Cardiac septum (tissue), 1 donor: Measurements from ENCODE around the gene PIGU. TPM values are rescaled to one million over a fixed set of nuclear protein-coding genes. Genes with fewer than 3 reads are reported as not detected.

ENCODE experiments used
- DNase-seq: peaks from one replicate; pipeline ENCODE4 v3.0.0-alpha.2; 2020; ENCODE audit warnings: low spot score
- intact Hi-C: fragments of 100-400 bp; cut with DNase I; formaldehyde crosslinking; loops from one replicate; pipeline ENCODE4 v1.14.0; 2022
- total RNA-seq: library from RNA; stranded (reverse); fragmentation: NEBNext Ultra II Directional; extraction: Animal tissue kit (Norgen Biotek cat#: 25700); gene quantifications from one replicate; pipeline ENCODE4 v1.2.1, GENCODE V29; 2021
- donor health status: DM: no; HTN: no; CAD: no.

Gene PIGU
- total RNA-seq, 1 donor from 2014 or later, result 11.0 TPM

DNA sequence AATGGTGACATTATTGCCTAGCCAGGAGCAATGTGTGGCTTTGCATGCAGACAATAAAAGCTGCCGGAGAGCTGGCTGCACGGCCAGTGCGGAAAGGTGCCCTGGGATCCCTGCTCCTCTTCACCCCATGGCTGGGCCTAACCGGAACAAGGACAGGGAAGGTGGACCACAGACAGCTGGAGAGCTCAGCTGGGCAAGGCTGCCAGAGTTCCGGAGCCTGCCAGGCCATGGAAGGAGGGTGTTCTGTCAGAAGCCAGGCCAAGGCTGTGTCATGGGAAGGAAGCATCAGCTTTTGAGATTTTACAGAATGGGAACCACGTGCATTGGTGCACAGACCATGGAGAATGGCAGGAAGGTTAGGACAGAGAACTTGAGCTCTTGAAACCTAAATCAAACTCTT lies 93.3 kb downstream of the PIGU start:
- DNase-seq, result no peak
- intact Hi-C loops, result no loop called here

GRCh38 chr20:34582911-34583310 lies 94.0 kb downstream of the PIGU start:
- no peak for DNase-seq

GRCh38 chr20:34582221-34582620 lies 94.7 kb downstream of the PIGU start:
- intact Hi-C loops, result no loop called here

More at GRCh38 chr20:34582911-34583310, 94.0 kb downstream of the PIGU start:
- intact Hi-C loops, result no loop called here

GRCh38 chr20:34581341-34582184 lies 95.3 kb downstream of the PIGU start:
- no peak for DNase-seq
- intact Hi-C loops, result no loop called here

More at GRCh38 chr20:34582221-34582620, 94.7 kb downstream of the PIGU start:
- no peak for DNase-seq

GRCh38 chr20:34579979-34580940 lies 96.6 kb downstream of the PIGU start:
- DNase-seq, result no peak
- intact Hi-C loops, result loop anchor here (2.0 to 5.0 kb wide), 3 partner anchors 53 to 189 kb away; no protein-coding TSS in a partner anchor

- intact Hi-C loops, result loop anchor here (2.0 to 5.0 kb wide), 3 partner anchors 52 to 189 kb away; no protein-coding TSS in a partner anchor
Observed at GRCh38 chr20:34579191-34579978, 97.5 kb downstream of the PIGU start.

GRCh38 chr20:34578521-34578920 lies 98.4 kb downstream of the PIGU start:
- DNase-seq, result peak; percentile 80
- intact Hi-C loops, result loop anchor here (2.0 to 5.0 kb wide), 3 partner anchors 51 to 190 kb away; no protein-coding TSS in a partner anchor

More at GRCh38 chr20:34579191-34579978, 97.5 kb downstream of the PIGU start:
- no peak for DNase-seq

DNA sequence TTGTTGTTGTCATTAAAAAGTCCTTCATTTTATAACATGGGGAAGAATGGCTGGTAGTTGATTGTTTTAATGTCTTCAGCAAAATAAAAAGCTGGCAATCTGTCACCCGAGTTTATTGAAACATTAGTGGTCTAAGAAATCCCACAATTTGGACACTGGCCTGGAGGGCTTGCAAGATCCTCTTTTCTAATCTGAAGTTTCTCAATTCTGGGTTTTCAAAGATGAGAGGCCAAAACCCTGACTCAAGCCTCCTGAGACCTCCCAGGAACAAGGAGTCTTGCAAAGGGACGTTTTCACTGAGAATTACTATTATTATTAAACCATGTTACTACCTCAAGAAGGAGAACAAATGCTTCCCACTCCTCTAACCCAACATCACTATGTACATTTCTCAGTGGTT lies 98.9 kb downstream of the PIGU start:
- intact Hi-C loops, result loop anchor here (2.0 to 5.0 kb wide), 3 partner anchors 51 to 191 kb away; no protein-coding TSS in a partner anchor
- DNase-seq, result no peak

GRCh38 chr20:34577061-34577460 lies 99.8 kb downstream of the PIGU start:
- intact Hi-C loops, result loop anchor here (5.0 kb wide), 1 partner anchor 50 kb away; no protein-coding TSS in a partner anchor

GRCh38 chr20:34575756-34576155 lies 101.1 kb downstream of the PIGU start:
- intact Hi-C loops, result loop anchor here (5.0 kb wide), 1 partner anchor 48 kb away; no protein-coding TSS in a partner anchor

More at GRCh38 chr20:34577061-34577460, 99.8 kb downstream of the PIGU start:
- no peak for DNase-seq

DNA sequence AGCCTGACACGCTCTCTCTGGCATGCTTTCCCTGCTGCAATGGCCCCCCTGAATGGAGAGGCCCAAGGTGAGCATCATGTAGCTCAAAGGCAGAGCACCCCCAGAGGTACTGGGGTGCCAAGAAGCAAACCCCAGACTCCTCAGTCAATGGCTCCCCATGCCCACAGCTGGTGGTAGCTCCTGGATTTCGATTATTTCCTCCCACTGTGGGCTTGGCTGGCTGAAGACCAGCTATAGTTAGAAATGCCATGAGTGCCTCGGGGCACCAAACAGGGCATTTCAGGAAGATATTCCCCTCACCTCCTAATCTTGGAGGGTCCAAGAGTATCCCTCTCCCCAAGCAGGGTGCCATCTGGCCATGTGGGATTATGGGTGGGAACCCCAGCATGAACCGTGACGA lies 101.6 kb downstream of the PIGU start:
- intact Hi-C loops, result loop anchor here (5.0 kb wide), 1 partner anchor 48 kb away; no protein-coding TSS in a partner anchor

More at GRCh38 chr20:34575756-34576155, 101.1 kb downstream of the PIGU start:
- no peak for DNase-seq

DNA sequence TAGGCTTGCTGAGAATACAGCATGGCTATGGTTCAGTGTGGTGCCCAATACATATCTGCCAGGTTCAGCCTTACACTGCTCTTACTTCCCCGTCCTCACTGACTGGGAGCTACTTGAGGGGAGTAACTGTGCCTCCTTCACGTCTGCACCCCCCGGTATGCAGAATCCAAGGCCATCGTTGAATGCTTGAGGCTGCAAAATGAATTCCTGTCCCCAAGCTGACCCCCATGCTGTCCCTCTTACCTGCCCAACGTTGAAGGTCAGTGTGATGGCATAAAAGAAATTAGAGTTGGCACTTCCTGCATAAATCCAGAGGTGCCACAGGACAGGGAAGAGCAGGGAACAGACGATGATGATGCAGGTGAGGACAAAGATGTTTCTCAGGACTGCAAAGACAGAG lies 102.0 kb downstream of the PIGU start:
- intact Hi-C loops, result loop anchor here (5.0 kb wide), 1 partner anchor 48 kb away; no protein-coding TSS in a partner anchor
- no peak for DNase-seq

More for the DNA sequence above, 101.6 kb downstream of the PIGU start:
- DNase-seq, result peak; percentile 35

DNA sequence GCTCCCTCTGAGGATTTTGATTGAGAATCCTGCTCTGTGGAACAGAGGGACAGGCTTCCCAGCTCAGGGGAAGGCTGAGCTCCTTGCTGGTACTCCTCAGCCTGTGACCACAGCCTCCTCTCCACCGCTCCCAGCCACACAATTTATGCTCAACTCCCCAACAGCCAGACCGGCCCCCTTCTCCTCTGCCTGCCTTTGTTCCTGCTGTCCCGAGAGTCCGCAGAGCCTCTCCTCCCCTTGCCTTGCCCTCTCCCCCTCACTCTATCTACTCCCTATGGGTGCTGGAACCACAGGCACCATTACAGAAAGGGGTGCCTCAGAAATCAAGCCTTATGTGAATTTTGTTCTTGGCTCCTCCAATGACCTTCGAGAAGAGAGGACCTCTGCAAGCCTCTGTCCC lies 102.5 kb downstream of the PIGU start:
- intact Hi-C loops, result no loop called here
- DNase-seq, result no peak

DNA sequence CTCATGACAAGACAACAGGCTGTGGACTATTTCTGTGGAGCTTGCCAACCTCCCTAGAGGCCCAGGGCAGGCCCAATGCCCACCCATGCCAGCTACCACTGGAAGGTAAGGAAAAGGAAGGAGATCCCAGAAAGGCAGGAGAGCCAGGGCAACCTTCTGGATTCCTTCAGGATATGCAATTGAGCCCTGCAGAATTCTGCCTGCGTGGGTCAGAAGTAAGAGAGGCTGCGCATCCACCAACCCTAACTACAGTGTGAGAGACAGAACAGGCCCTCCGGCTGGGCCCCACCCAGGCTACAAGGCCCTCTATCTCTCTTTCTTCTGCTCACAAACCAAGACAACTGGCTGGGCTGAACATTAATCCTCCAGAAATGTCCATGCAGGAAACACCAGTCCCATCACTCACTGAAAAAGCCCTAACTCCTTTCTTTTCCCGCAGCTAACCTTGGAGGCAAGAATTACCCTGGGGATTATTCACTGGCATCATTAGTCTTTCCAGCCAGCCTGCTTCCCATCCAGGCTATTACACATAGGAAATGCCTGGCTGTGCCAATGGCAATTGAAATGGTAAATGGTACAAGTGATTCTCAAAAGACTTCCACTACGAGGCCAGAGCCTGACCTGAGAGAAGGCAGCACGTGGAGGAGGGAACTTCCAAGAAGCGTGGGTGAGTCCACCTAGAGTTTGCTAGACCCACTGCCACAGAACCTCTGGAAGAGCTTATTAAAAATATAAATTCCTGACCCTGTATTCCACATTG lies 103.2 kb downstream of the PIGU start:
- intact Hi-C loops, result no loop called here
- DNase-seq, result no peak

DNA sequence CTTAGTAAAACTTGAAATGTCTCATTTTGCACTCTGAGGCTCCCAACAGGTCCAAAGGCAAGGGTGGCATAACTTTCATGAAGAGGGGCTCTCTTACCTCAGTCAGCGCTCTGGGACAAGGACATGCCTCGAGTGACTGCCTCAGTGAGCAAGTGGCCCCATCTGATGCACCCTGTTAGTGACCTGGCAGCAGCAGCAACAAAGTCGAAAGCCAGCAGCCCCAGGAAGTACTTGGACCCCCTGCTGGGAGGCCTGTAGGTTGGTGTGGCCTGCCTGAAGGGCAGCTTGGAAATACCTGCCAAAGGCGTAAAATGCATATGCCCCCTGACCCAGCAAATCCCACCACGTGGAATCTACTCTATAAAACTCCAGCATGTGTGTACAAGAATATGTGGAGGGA lies 105.1 kb downstream of the PIGU start:
- intact Hi-C loops, result no loop called here
- DNase-seq, result no peak

- DNase-seq, result peak; percentile 22
- intact Hi-C loops, result no loop called here
Observed at GRCh38 chr20:34570859-34571306, 106.0 kb downstream of the PIGU start.

- peak; percentile 19 for DNase-seq
- intact Hi-C loops, result no loop called here
Observed at GRCh38 chr20:34569598-34569997, 107.3 kb downstream of the PIGU start.
